Gastroesophageal sphincter (tissue), 2 donors: ENCODE results near the gene TEKTIP1.

Source experiments
- EP300 ChIP-seq: sonication (generic); formaldehyde crosslinking; IDR thresholded peaks from one replicate; pipeline ENCODE4 v1.6.1; 2017; ENCODE audit warnings: antibody characterized with exemption, mild to moderate bottlenecking
- POLR2A ChIP-seq, 2 donors: fragments of 450-650 bp; IDR thresholded peaks; one replicate each; pipeline ENCODE4 v1.6.1; 2017; ENCODE audit warnings: antibody characterized with exemption in 2 of 2, mild to moderate bottlenecking in 2 of 2, moderate library complexity in 1 of 2
- POLR2AphosphoS5 ChIP-seq: sonication (generic); formaldehyde crosslinking; IDR thresholded peaks from one replicate; pipeline ENCODE4 v1.6.1; 2017; ENCODE audit warnings: antibody characterized with exemption

DNA sequence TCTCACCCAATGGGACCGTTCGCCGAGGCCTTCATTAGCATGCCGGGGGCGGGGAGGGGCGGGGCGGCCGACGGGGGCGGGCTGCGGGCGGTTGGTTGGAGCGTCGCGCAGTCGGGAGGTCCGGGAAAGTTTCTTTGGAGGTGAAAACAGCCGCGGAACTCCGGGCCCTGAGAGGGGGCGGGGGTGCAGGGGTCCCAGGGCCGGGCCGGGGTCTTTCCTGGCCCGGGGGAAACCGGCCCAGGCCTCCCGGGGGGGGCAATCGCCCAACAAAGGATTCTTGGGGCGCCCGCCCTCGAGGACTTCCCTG, 33.8 kb downstream of the TEKTIP1 start, which contains the start of gene HMG20B:
- TF ChIP-seq EP300 (no peak), POLR2AphosphoS5 (no peak), POLR2A (IDR thresholded peaks at IDR 0.05) (peak; percentile 22 to 46)
